HCEC 1CT (cell line): ENCODE measurements around the gene MGAT3.

ENCODE experiments used
- DNase-seq: peaks from one replicate; pipeline ENCODE4 v3.0.0-alpha.2; 2017

MGAT3 gene

DNA sequence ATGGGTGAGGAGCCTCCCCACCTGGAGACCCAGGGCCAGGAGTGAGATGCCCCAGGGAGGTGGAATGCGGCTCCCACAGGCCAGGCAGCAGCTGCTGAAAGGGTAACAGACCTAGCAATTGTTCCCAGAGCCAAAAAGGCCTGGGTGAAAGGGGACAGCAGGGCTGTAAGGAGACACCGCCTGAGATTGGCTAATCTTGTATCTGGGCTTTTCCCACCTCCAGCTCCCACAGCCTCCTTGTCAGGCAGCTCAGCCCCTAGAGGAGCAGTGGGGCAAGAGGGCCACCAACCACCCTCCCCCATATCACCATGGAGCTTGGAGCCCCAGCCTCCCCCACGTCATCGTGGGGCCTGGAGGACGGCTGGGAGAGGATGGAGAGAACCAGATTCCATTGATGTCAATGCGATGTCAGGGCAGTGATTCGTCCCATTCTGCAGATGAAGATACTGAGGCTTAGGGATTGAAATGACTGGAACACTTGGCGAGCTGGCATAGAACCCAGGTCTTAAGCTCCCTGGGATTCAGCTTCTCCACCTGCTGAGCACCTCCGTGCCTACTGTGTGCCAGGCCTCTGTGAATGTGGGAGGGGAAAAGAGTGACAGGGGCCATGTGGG lies 2.9 kb upstream of the MGAT3 start:
- no peak for DNase-seq

DNA sequence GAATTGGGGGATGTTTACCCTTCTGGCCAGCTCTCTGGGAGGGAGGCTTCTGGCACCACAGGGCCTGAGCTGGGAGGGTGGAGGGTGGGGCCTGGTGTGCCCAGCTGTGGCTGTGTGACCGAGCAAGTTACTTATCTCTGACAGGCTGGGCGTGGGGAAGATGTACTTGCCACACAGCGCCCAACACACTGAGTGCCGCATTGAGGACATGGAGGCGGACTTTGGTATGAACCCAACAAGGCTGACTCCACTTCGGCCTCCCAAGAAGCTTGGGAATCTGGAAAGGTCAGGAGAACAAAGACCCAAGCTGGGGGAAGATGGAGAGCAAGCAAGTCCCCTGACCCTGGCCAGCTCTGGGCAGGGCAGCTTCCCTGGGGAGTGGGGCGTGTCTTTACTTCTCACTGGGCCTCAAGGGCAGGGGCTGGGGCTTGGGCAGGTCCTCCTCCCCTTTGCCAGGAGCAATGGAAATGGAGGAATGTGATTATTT lies 2.4 kb upstream of the MGAT3 start:
- no peak for DNase-seq

DNA sequence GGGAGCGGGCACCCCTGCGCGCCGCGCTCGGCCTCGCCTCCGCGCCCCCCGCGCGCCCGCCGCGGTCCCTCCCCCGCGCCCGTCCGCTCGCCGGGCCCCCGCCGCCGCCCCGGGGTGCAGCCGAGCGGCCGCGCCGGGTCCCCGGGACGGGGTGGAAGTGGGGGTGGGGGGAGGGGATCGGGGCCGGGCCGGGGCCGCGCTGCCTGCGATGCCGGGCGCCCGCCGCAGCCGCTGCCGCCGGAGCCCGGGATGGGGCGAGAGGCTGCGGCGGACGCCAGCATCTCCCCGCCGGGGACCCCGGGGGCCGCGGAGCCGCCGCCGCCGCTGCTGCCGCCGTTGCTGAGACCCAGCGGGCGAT lies 365 bp downstream of the MGAT3 start:
- no peak for DNase-seq

DNA sequence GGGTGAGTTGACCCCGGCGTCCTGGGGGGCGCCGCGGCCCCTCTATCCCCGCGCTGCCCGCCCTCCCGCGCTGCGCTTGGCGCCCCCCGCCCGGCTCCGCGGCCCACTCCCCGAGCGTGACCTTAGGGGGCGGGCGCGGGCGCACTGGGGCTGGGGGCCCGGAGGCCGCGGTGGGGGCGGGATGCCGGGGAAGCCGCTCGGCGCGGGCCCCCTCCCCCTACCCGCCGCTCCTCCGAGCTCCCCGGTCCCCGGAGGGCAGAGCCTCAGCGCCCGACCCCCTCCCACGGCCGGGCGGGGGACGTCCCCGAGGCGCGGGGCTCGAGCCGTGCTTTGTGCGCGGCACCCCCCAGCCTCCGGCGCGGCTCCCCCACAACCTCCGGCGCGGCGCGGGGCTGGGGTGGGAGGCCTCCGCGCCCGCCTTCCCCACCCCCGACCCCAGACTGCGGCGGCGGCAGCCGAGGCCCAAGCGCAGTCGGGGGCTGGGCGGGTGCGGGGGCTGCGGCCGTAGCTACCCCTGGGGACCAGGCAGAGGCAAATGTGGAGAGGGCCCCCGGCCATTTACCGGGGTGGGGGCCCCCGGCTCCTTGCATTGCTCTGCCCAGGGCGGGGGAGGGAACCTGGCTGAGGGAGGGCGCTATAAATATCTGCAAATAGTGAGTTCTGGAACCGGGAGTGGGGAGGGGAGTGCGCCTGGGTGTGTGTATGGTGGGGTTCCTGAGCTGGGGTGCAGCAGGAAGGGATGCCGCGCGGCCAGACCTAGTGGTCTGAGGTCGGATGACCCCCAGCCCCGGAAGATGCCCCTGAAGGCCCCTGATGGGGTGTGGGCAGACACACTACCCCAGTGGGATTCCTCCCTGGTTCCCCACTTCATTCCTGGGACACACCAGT lies 988 bp downstream of the MGAT3 start:
- DNase-seq = no peak

DNA sequence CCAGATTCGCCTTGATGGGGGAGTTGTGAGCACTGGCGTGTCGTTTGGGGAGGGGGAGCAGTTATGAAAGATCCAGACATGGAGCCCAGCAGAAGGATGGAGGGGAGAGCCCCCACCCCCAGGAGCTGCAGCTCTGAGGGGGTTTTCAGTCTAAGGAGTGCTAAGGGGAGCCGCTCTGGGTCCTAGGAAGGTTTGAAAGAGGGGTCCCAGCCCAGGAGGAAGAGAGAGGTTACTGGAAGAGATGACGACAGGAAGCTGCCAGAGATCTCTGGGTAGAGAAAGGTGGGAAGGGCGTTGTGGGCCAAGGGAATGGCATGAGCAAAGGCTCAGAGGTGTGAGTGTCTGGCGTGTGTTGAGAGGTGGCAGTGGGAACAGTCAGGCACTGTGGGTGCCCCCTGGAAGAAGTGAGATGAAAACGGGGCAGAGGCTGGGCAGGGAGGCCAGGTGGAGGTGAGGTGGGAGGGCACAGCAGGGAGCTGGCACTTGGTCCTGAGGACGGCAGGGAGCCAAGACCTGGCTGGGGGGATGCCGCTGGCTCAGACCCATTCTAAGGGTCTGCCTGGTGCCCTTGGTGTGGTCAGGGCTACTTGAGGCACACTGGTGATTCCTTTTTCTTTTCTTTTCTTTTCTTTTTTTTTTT lies 1.8 kb downstream of the MGAT3 start:
- no peak for DNase-seq

DNA sequence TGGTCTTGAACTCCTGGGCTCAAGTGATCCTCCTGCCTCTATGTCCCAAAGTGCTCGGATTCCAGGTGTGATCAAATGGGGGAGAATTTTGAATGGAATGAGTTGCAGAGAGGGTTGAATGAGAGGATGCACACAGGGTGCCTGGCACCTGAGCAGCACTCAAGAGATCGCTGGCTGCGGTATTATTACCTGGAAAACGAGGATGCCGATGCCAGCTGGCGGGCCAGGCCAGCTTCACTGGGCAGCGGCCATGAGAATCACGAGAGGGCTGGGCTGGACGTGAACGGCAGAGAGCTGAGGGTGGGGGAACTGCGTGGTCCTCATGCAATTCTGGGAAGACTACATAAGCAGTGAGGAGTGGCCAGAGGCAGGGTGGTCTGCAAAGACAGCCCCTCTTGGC lies 2.9 kb downstream of the MGAT3 start:
- no peak for DNase-seq

DNA sequence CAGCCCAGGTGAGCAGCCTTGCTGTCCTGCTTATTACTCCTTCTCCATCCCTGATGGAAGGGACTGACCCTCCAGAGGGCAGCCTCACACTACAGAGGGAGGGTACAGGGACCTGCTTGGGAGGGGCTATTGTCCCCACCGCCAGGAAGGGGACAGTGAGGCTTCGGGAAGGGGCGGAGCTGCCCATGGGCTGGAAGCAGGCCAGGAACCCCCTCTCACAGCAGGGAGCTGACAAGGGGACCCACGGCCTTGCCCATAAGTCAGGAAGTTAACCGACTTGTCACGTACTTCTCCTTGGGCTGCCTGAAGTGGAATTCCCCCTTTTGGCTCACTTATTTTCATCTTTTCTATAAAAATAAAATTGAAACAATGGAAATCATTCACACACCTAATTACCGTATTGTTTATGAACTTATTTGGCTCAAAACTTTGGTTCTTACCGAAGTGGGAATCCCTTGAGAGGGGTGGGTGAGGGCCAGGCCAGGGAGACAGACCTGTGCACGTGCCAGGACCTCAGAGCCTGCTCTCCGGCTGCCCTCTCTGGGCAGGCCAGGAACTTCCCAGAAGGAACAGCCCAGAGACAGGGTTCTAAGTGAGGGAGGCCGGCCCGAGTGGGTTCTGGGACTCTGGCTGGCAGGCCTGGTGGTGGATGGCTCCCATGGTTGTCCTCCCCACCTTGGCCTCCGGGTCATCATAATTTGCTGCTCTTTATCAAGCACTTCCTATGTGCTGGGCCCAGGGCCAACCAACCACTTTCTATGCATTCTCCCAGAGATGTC lies 5.8 kb downstream of the MGAT3 start:
- DNase-seq = no peak

DNA sequence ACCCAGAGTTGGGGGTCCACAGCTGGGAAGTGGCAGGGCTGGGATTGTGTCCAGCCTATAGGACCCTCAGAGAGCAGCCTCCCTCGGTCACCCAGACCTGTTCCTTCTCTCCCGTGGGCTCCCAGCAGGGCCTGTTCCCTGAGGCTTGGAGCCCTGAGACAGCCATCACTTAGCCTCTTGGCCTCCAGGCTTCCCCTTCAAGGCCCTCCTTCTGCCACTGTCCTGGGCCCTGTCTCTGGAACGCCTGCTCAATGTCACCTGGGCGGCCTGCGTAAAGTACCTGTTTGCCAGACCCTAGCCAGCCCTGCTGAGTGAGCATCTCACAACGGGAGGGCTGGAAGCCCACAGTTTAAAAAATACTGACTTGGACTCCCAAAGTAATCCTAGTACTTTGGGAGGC lies 6.5 kb downstream of the MGAT3 start:
- no peak for DNase-seq

DNA sequence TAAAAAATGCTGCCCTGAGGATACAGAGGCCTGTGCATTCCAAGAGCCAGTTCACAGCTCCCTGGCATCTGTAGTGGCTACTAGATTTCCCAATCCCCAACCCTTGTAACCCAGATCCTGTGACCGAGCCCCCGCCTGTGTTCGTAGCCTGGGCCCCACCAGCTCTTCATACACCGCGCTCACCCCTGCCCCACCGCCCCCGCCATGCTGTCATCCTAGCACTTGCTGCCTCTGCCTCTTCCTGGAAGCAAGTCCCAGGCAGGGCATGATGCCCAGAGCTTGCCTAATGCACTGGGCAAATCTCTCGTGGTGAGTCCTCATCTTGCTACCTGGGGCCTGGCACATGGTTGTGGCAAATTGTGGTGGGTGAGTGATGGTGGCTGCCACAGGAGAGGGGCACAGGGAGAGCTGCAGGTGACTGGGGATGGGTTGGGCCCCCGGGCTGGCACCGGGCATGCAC lies 7.1 kb downstream of the MGAT3 start:
- DNase-seq = no peak

DNA sequence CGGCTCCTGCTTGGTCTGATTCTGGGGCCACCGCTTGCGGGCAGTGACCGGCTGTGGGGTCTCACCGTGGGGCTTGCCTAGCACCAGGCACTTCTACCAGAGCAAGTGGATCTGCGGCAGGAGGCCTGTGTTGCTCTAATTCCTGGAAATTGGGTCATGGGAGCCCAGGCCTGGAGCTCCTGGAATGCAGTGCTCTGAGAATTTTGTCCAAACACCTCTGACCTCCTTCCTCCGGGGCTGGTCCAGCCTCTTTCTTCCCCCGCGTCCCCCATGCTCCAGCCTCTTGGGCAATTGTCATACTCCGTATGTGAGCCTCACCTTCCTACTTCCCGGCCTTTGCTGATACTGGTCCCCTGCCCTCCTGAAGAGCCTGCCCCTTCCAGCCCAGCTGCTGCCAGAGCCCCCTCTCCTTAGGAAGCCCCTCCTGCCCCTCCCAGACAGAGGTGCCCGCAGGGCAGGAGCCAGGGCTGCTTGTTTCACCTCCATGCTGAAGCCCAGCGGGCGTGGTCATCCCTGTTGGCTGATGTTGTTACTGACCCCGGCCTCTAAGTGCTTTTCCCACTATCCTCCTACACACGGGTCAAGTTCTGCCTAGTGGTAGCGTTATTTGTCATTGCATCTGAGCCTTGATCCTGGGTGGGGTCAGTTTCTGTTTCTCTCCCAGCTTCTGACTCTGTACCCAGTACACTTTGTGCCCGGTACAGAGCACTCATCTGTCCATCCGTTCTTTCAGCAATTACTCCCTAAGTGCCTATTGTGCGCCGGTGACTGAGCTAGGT lies 9.6 kb downstream of the MGAT3 start:
- no peak for DNase-seq

DNA sequence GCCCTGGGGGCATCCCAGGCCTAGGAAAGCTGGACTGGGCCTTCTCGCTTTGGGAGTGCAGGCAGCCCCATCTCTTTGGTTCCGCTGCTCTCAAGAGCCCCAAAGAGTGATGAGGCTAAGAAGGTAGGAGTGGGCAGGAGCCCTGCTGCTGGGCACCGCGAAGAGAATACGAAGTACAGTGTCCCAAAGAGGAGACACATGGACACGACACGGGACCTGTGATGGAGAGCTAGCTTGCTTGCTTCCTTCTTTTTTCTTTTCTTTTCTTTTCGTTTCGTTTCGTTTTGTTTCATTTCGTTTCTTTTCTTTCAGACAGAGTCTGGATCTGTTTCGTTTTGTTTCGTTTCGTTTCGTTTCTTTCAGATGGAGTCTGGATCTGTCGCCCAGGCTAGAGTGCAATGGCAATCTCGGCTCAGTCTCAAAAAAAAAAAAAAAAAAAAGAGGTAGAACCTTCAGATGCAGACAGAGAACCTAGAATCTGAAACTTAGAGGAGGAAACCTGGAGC lies 10.6 kb downstream of the MGAT3 start:
- no peak for DNase-seq

DNA sequence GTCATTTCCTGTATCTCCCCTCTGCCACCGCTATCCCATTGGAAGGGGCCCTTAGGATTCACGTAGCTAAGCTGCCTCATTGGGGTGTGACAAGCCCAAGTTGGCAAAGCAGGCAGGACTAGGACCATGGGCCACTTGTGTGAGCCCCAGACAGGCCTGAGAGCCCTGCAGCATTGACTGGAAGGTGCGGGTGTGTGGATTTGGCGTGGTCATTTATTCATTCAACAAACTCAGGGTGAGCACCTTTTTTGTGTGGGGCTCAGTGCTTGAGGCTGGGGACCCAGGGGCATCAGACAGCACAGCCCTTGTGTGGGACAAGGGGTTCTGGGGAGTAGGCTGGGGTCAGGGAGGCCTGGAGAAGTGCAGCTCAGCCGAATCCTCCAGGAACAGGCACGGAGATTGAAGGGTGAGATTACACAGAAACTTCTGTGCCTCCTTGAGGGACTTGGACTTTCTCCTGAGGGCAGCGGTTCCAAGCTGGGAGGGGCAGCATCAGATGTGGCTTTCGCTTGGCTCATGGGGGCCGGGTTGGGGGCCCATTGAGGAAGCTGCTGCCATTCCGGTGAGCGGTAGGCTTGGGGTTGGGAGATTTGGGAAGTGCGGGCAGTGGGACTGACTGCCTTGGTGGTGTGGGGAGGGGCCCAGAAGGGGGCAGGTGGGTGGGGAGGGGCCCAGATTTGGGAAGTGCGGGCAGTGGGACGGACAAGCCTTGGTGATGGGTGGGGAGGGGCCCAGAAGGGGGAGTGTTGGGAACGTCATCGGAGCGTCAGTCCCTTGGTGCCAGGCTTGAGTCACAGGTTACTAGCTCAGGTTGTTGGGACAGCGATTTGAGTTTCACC lies 11.9 kb downstream of the MGAT3 start:
- DNase-seq = no peak

DNA sequence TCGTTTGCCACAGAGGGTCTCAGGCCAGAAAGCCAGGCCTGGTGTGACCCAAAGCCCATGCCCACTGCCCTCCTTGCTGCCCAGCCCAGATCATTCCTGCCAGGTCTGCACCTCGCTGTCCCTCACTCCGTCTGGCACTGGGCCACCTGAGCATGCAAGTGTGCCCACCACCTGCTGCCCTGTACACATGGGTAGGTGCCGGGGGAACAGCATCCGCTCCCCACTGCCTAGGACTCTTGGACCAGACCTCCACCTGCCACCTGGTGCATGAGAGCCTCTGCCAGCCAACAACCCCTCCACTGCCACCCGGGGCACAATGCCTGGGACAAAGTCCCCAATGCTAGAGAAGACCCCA lies 12.5 kb downstream of the MGAT3 start:
- DNase-seq = no peak

DNA sequence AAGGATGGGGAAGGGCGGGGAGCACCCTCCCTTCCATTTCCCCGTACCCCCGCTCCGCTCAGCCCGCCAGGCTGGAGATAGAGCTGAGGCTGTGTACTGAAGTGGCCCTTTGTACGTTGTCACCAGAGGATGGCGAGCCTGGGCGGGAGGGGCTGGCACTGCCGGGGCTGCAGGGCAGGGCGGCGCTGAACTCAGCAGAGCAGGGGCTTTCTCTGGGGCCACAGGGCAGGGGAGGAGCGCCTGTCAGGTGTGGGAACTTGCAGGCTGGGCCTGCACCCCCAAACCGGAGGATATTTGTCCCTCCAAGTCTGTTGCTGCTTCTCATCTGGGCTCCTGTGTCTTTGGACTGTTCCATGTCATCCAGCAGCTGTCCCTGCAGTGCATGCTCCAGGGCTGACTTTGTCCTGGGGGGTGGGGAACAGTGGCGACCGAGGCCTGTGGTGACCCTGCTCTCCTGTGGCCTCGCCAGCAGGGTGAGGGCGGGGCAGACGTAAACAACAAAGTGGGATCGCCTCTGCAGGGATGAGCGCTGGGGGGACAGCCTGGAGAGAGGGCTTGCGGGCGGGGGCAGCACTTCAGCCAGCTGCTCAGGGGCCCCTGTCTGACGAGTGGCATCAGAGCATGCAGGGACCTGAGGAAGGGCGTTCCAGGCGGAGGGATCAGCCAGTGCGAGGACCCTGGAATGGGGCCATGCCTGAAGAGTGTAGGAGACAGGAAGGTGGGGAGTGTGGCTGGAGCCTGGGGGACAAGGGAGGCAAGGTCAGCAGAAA lies 13.1 kb downstream of the MGAT3 start:
- no peak for DNase-seq

DNA sequence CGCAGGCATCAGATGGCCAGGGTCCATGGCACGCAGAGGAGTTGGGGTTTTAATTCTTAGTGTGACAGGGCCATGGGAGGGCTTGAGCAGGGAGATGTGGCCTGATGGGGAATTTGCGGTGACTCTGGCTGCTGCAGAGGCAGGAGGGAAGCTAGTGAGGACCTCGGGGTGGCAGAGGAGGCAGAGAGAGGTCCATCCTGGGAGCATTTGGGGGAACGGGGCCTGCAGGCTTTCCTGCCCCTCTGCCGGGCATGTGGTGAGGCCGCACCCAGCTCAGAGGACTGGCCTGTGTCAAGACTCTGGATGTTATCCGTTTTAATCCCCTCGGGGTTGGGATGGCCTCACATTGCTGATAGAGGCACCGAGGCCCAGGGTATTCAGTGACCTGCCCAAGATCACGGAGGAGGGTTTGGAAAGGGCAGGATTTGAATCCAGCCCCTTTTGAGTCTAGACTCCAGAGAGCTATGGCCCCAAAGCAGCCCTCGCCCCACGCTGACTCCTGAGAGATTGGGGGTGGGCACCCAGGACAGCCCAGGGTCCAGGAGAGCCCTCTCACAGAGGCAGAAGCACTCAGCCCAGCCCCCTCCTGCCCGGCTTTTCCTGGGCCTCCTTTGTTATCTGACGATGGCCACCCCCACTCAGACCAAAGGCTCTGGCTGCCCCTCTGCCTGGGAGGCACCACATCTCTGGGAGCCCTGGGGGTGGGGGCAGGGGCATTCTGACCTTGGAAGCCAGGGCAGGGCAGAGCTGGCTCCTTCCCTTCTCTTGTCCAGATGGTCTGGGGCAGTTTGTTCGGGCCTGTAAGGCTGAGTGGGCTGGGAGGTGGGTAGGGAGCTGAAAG lies 13.9 kb downstream of the MGAT3 start:
- no peak for DNase-seq

DNA sequence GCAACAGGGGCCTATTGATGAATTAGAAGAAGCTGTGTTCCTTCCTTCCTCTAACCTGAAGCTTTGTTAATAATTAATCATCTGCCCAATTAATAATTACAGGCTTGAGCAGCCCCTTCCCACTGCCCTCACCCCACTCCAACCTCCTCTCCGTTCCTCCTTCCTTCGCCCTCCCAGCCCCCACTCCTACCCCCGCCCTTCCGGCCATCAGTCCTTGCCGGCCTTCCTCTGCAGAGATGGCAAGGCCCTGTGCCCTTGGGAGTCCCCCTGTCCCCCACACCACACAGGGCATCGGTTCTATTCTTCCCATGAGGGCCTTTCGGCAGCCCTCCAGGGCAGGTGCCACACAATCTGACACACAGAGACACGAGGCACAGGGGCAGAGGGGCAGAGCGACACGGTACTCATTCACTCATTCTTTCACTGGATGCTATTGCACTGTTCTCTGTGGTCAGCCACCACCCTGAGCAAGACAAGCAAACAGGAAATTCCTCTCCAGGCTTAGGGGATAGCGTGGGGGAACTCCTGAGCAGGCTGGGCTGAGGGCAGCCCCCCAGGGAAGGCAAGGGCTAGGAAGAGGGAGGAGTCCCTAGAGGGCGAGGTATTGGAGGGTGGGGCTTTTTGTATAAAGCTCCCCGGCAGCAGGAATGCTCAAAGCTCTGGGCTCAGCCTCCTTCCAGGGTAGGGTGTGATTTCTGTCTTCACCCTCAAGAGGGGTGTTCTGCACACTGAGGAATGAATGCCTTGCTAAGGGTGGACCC lies 14.7 kb downstream of the MGAT3 start:
- peak; percentile 33 for DNase-seq

DNA sequence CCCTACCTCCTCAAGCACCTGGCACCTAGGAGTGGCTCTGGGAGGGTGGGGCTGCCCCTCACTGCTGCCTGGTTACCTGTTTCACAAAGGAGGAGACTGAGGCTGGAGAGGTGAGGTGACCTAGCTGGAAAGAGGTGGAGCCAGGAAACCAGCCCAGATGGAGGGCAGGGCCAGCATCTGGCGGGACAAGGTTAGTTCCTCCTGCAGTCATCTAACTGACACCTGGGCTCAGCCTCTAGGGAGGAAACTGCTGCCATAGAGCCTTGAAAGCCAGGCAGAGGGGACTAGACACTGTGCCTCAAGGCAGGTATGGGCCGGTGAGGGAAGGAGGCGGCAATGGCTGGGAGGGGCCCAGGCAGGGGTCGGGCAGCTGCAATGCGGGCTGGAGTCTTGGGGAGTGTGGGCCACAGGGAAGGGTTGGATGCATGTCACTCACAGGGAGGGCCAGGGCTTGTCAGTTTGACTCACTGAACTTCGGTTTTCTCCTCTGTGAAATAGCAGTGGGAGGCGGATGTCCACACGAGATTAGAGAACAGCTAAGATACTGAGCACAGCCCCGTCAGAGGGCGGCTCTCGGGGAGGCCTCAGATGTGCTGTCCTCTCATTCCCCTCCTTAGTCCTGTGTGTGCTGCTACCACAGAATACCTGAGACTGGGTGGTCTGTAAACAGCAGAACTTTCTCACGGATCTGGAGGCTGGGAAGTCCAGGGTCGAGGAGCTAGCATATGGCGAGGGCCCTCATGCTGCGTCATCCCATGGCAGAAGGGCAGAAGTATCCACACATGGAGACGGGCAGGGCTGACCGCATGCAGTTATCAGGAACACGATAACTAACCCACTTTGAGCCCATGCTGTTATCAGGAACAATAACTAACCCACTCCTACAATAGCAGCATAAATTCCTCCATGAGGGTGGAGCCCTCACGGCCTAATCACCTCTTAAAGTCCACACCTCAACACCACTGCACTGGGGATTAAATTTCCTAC lies 16.1 kb downstream of the MGAT3 start:
- no peak for DNase-seq
